ENCODE results near the gene HK3.

DNA sequence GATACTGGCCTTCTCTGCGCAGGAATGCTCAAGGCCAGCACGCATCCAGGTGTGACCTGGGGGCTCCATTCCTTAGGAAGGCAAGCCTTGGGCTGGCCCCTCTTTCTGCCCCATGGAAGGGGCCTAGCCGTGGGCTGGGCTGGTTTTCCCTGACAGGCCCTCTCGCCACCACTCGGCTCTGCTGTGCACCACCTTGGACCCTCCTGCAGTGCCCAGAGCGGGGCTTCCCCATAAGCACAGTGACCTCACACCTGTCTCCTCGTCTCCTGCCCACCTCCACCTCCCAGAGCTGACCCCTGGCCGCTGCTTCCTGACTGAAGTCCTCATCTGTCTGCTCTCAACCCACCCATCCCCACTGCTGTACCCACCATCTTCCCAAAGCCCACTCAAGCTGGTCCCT is 67.7 kb downstream of the HK3 start:
- TF ChIP-seq, protein P1, sequence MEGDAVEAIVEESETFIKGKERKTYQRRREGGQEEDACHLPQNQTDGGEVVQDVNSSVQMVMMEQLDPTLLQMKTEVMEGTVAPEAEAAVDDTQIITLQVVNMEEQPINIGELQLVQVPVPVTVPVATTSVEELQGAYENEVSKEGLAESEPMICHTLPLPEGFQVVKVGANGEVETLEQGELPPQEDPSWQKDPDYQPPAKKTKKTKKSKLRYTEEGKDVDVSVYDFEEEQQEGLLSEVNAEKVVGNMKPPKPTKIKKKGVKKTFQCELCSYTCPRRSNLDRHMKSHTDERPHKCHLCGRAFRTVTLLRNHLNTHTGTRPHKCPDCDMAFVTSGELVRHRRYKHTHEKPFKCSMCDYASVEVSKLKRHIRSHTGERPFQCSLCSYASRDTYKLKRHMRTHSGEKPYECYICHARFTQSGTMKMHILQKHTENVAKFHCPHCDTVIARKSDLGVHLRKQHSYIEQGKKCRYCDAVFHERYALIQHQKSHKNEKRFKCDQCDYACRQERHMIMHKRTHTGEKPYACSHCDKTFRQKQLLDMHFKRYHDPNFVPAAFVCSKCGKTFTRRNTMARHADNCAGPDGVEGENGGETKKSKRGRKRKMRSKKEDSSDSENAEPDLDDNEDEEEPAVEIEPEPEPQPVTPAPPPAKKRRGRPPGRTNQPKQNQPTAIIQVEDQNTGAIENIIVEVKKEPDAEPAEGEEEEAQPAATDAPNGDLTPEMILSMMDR (conservative IDR thresholded peaks at IDR 0.05), result no peak
- no peak for TF ChIP-seq ZFX (IDR thresholded peaks at IDR 0.05)

Data from C4-2B (cell line).